HG03108 (cell line): ENCODE measurements around the gene SNORC.
"Not testable (repeated sequence)": the region's sequence is repeated elsewhere in the genome, so short reads cannot be mapped to it uniquely, and the experiment has no call there.

Experiments used
- ATAC-seq: cut with Tn5 transposase; IDR thresholded peaks from one replicate; pipeline ENCODE4 v1.9.1; 2021; ENCODE audit warnings: moderate library complexity; ENCODE audit not compliant: unreplicated experiment

SNORC gene

DNA sequence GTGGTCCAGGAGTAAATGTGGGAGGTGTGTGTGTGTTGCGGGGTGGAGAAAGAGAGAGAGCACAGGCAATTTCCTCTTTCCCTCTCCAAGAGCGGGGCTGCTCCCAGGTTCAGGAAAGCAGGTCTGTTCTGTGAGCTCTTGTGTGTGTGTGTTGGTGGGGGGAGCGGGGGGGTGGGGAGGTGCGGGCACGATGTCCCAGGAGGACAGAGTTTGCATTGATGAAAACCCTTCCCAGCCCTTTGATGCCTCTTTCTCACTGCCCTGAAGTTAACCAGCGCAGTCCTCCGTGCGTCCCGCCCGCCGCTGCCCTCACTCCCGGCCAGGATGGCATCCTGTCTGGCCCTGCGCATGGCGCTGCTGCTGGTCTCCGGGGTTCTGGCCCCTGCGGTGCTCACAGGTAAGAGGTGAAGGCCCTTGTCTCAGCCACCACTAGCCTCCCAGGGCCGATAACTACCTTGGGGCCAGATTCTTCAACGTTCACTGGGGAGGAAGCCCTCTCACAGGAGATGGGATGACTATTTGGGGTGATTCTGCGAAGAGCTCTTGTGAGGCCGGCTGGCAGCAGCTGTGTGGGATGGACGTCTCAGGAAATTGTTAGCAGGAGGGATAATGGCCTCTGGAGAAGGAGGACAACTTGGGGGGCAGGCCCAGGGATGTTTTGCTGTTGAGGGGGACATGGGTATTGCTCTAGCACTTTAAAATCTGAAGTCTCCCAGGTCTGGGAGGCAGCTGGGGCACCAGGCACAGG, at the start of gene SNORC:
TSS of gene SNORC (plus strand) at position 247 of the 748 bp plus-strand sequence. CDS start at position 325, 78 bp downstream.
- no peak for ATAC-seq

DNA sequence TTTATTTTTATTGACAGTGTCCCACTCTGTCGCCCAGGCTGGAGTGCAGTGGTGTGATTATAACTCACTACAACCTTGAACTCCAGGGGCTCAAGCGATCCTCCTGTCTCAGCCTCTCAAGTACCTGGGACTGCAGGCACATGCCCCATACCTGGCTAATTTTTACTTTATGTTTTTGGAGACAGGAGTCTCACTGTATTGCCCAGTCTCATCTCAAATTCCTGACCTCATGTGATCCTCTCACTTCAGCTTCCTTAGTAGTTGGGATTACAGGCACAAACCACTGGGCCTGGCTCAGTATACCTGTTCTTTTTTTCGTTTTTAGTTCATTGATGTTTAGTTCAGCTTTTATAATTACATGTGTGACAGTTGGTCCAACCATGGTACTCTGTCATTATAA, 40.1 kb upstream of the SNORC start:
- no peak for ATAC-seq

DNA sequence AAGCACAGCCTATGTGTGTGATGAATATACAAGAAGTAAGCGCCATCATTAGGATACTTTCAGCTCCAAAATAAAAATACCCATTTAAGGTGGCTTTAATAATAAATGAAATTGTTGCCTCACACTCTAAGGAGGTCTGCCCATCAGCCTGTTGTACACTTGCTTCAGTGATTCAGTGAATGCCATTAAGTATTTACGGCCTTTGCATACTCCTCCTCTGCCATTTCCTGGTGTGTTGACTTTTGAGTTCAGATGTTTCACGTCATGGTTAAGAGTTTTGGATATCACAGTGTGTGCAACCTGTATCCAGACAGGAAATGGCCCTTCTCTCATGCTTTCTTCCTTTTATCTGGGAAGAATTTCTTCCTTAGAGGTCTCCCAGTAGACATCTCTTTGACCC, 38.6 kb upstream of the SNORC start:
- ATAC-seq, result no peak

DNA sequence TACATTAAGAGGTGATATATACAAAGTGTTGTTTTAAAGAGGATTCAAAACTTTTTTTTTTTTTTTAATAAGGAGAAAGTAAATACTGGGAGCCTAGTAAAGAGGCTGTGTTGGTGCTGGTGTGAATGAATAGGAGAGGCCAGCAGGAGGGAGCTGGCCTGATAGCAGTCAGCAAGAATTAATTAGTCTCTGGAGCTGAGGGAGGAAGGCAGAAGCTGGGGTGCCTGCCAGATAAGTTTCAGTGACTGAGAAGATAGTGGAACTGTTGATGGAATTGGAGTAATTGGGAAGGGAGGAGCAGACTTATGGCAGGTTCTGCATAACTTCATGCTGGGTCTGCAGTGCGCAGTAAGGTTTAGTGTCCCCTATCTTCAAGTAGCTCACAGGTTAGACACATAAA, 36.2 kb upstream of the SNORC start:
- no peak for ATAC-seq

DNA sequence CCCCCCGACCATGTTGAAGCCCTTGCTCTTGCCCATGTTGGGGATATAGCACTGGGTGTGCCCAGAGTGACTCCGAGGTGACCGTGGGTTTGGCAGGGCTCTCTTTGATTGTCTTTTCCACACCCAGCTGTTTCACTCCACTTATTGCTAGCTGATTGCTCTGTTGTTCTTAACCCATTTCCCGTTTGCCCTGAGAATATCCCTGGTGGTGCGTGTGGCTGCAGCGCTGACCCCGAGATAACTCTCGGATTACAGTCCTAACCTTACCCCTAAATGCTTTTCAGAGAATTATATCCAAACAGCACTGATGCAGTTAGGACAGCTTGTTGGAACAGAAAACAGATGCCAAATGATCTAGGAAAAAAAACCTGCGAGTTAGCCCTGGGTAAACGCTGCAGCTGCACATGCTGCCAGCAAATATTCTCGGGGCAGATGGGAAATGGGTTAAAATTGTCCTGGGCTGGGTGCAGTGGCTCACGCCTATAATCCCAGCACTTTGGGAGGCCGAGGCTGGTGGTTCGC, 34.3 kb upstream of the SNORC start:
- ATAC-seq, result no peak

DNA sequence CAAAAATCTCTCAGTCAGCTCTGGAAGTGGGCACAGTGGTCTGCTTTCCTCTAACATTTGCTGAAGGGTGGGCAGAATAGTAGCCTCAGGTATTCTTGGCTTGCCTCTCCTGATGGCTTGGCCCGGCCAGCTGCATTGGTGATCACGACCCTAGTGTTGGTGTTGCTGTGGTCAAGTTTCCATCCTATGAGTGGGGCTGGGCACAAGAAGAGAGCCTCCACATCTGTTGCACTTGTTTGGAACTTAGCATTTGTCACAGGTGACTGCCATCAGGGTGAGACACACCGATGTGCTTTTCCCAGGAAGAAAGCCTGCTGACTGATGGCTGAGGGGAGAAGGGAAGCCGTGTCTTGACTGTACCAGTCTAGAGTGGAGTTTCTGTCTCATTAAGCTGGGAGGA, 33.1 kb upstream of the SNORC start:
- ATAC-seq, result no peak

DNA sequence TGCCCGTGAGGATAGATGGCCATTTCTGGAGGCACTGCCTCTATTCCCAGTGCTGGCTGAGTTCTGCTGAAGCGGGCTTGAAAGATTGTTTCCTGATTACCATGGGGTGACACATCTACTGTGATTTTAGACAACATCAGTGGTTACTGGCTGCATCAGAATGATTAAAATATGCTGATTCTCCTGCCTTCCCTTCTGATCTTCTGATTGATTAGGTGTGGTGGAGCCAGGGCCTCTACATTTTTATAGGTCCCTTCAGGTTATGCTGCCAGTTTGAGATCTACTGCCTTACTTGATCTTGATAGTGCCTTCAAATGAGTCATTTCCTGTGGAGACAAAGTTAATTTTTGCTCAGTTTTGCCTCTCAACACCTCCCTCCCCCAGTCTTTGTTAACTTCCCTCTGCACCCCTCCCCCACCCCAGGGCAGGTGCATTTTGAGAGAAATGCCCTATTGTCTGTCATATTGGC, 31.6 kb upstream of the SNORC start:
- peak; percentile 89 for ATAC-seq

DNA sequence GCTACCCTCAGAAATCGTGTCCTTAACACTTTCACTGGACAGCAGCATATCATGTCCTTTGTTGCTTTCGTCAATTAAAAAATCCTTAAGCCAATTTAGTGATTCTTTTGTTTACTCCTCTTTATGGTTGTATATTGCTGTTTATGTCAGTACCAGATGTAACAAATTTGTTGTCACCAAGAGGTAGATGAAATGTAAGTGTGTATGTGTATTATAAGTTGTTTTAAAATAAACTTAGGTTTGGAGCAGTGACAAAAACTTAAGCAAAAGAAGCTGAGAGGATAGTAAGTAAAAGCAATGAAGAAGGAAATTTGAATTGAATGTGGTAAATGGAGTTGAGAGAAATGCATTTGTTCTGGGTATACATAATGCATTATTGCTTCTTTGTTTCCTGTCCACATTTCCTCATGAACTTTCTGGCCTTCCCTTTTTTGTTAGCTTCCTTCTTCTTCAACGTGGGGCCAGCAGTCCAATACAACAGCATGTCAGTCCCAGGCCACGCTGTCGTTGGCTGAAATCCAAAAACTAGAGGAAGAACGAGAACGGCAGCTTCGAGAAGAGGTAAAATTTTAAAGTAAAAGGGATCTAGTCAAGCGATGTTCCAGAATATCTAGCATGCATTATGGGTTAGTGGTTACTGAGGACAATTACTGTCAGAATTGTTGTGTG, 30.5 kb upstream of the SNORC start:
- no peak for ATAC-seq

DNA sequence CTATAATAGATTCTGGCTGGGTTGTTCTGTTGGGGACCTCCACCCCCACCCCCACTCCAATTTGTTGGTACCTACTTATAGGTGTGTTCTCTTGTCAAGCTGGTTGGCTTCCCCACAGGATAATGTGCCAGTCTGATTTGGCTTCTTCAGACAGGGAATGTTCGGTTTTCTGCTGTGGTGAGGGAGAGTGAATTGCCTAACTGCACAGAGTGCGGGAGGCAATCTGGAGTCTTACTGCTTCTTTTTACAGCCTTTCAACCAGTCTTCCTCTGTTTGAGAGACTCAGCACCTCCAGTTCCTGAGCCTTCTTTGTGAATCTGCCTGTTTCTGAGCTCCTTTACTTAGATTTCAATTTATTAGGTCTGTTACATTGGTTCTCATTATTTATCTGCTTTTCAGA, 27.4 kb upstream of the SNORC start:
- no peak for ATAC-seq

DNA sequence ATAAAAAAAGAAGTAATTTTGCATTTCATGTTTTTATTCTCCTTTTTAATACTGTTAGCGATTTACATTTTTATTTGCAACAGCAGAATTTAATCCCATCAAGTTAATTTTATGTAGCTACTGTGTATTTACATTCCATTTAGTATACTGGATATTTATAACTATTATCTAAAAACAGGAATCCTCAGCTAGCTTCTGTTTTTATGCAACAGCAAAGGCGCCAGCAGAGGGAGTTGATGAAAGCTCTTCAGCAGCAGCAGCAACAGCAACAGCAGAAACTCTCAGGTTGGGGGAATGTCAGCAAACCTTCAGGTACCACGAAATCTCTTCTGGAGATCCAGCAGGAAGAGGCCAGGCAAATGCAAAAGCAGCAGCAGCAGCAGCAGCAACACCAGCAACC, 26.2 kb upstream of the SNORC start:
- ATAC-seq, result no peak

DNA sequence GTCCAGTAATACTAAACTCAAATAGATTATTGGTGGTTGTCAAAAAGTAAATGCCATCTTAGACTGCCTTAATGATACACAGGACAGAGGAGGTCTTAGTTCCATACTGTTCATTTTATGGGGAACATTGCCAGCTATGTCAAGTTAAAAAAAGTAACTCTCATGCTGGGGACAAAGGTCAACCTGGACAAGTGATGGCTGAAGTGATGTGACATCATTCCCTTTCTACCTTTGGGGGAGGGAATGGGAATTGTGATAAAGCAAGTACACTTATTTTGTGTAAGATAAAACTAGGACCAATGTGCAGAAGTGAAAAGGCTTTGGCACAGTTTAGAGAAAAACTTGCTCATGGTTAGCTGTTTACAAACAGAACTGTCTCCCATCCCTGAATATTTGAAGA, 24.0 kb upstream of the SNORC start:
- no peak for ATAC-seq

DNA sequence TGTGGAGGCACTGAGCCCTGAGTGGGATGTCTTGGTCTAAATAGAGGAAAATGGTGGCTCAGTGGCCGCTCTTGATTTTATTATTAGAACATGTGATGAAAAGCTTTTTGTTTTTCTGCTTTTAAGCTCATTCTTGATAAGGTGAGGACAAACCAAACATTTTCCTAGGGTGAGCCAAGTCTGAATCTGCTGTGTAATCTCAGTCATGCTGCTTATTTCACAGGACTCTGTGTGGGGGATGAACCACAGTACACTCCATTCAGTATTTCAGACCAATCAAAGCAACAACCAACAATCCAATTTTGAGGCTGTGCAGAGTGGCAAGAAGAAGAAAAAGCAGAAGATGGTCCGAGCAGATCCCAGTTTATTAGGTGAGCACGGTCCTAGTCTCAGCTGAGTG, 20.0 kb upstream of the SNORC start:
- ATAC-seq, result no peak

DNA sequence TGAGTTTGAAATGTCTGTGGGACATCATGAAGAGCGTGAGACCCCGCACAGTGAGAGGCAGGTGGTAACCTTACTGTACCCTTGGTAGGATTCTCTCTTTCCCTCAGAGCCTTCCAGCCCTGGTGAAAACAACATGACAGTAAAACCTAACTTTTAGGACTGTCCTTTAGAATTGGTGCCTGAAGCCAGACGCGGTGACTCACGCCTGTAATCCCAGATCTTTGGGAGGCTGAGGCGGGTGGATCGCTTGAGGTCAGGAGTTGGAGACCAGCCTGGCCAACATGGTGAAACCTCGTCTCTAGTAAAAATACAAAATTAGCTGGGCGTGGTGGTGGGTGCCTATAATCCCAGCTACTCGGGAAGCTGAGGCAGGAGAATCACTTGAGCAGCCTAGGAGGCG, 18.0 kb upstream of the SNORC start:
- ATAC-seq, result not testable (repeated sequence)

DNA sequence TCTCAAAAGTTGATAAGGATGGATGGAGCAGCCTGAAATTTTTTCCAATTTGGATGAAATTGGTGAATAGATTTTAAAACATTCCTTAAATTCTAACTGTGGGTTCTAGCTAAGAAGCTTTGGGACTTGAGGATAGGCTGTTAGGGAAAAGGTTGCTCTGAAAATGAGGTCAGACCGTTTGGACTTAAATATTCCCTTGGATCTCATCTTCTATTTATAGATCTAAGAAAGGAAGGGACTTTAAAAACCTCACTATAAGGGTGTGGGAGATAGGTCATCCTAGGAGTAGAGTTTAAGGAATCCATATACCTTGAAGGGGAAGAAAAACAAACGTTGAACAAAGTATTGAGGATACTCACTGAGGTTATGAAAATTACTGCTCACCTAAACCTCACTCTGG, 17.4 kb upstream of the SNORC start:
- no peak for ATAC-seq

DNA sequence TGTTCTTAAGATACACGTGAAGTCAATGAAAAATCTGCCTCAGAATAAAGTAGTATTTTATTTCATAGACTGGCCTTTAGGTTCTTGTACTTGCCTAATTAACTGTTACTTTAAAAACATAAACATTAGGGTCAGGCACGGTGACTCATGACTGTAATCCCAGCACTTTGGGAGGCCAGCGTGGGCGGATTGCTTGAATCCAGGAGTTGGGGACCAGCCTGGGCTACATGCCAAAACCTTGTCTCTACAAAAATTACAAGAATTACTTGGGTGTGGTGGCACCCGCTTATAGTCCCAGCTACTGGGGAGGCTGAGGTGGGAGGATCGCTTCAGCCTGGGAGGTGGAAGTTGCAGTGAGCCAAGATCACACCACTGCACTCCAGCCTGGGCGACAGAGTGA, 16.0 kb upstream of the SNORC start:
- ATAC-seq, result no peak

DNA sequence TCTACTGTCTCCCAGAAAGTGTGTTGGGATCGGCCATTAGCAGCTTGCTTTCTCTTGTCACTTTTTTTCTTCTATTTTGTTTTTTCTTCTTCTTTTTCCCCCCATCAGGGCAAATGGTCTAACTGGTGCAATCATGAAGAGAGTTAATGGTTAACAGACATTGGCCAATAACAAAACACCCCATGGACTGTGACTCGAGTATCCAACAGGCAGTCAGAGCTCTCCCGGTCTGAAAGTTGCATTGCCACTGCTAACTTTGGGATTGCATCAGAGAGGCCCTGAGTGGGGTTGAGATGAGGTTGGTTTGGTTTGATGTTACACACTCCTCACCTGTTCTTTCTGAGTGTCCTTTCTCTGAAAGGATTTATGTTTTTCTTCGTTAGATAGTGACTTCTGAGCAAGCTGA, 12.9 kb upstream of the SNORC start:
- no peak for ATAC-seq

DNA sequence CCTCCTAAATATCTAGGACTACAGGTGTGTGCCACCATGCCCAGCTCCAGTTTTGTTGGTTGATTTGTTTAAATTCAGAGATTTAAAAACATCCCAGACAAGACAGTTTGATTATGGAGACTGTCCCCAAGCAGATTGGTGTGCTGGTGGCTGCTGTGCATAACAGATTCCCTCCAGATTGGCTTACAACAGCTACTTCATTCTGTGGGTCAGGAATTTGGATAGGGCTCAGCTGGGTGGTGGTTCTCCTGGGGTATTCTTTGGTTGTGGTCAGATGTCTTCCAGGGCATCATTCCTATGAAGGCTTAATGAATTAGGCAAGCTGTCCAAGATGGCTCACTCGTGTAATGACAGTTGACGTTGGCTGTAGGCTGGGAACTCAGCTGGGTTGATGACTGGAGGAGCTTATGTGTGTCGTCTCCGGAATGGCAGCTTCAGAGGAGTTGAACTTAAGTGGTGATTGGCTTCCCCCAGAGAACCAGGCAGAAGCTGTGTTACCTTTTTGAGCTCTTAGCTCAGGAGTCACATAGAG, 10.6 kb upstream of the SNORC start:
- ATAC-seq, result no peak

DNA sequence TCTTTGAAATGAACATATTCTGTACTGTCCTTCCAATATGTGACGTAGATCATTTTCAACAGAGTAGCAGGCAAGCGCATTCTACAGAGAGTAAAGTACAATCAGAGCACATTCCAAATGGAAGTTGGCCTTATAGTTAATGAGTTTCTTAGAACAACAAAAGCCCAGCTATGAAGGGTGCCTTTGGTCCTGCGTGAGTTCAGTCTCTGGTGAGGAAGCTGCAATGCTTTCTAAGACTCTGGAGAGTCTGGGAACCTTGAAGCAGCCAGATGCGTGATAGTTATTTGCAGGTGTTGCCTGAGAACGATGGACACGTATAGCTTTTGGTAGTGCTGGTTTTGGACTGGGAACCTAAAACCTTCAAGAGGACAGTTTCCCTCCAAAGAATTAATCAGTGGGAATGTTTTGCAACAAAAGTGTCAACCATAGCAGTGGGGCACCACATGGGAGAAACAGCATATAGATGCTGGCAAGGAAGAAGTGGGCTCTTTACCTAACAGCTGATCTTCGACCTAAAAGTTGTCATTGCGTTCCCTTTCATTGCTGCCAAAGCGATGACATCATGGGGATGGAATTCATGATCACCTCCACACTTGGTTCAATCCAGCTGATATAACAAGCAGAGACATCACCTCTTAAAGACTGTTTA, 9.3 kb upstream of the SNORC start:
- no peak for ATAC-seq

DNA sequence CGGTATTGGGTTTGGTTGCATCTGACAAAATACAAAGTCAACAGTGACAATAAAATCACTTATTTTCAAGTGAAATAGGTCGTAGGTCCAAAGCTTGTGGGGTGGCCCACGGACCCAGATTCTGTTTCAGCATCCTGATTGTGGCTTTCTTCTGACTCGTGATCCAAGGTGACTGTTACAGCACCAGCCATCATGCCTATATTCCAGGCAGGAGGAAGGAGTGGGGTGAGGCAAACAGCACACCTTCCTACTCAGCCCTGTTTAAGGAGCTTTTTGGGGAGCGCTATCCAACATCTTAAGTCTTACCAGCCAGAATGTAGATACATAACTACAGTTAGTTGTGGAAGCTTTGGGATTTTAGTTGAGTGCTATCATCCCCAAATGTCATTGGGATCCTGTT, 8.7 kb upstream of the SNORC start:
- ATAC-seq, result no peak

DNA sequence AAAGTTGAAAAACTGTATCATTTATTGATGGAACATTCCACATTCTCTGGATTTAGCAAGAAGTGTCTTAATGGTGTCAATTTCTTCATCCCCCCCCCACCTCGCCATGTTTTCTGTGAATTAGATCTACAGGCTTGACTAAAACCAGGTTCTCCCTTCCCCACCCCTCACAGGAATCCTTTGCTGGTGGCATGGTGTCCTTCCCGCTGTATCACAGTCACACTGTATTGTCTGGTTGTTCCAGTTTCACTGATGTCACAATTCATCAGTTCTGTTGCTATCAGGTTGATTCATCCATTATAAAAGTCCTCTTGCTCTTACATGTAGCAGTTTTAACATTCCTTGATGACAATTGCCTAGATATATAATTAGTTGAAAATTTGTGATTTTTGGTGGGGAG, 6.1 kb upstream of the SNORC start:
- ATAC-seq, result no peak

DNA sequence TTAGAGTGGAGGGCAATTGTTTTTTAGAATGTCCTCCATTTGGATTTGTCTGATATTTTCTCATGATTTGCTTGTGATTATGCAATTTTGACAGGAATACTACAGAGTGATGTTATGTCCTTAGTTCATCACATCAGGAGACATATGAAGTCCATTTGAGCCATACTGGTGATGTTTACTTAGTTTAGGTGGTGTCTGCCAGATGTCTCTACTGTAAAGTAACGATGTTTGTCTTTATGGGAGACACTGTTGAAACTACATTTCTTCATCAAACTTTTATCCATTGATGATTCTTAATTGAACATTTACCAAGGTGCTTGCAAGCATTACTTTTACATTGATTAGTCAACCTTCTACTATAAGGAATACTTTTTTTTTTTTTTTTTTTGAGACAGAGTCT, 4.9 kb upstream of the SNORC start:
- ATAC-seq, result no peak

DNA sequence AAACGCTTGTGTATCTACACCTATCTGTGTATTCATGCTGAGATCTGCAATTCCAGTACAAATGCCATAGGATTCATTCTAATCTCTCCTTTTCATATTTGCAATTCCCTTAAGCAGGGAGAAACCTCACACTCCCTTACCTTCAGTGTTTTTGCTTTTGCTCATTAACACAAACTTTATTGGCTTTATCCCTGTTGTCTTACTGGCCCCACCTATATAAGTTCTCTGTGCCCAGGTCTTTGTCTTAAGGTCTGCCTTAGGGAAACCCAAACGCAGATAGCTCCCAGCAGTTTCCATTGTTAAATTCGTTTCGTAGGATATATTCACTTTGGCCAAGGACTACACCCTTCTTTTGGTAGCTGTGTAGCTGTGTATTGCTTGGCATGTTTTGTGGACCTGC, 4.0 kb upstream of the SNORC start:
- no peak for ATAC-seq
